22Rv1 (cell line): ENCODE data around the gene TCF12.
"Not testable (repeated sequence)": the region's sequence is repeated elsewhere in the genome, so short reads cannot be mapped to it uniquely, and the experiment has no call there.

Experiments
- H3K27ac ChIP-seq: fragments of 450-650 bp; 2 replicates; pipeline ENCODE4 v1.5.1; 2017
- ZFX ChIP-seq: fragments of 450-650 bp; IDR thresholded peaks from 2 replicates; pipeline ENCODE4 v1.6.1; 2017; ENCODE audit warnings: antibody characterized with exemption, borderline replicate concordance
- TF ChIP-seq, protein P1 (sequence below): fragments of 450-650 bp; IDR thresholded peaks from 2 replicates; pipeline ENCODE4 v1.5.1; 2017; ENCODE audit warnings: mild to moderate bottlenecking

Gene TCF12

GRCh38 chr15:56927816-56928215 is 9.4 kb downstream of the TCF12 start:
- TF ChIP-seq, protein P1, sequence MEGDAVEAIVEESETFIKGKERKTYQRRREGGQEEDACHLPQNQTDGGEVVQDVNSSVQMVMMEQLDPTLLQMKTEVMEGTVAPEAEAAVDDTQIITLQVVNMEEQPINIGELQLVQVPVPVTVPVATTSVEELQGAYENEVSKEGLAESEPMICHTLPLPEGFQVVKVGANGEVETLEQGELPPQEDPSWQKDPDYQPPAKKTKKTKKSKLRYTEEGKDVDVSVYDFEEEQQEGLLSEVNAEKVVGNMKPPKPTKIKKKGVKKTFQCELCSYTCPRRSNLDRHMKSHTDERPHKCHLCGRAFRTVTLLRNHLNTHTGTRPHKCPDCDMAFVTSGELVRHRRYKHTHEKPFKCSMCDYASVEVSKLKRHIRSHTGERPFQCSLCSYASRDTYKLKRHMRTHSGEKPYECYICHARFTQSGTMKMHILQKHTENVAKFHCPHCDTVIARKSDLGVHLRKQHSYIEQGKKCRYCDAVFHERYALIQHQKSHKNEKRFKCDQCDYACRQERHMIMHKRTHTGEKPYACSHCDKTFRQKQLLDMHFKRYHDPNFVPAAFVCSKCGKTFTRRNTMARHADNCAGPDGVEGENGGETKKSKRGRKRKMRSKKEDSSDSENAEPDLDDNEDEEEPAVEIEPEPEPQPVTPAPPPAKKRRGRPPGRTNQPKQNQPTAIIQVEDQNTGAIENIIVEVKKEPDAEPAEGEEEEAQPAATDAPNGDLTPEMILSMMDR, result no peak
- no peak for TF ChIP-seq ZFX
- no peak overlapping the region for H3K27ac ChIP-seq

- TF ChIP-seq, protein P1, result no peak
- TF ChIP-seq ZFX, result no peak
- H3K27ac ChIP-seq, result no peak overlapping the region
These were observed 11.0 kb downstream of the TCF12 start for GRCh38 chr15:56929399-56929798.

GRCh38 chr15:56929933-56930332 is 11.5 kb downstream of the TCF12 start:
- TF ChIP-seq, protein P1, result no peak
- TF ChIP-seq ZFX, result no peak
- H3K27ac ChIP-seq, result no peak overlapping the region

GRCh38 chr15:56930669-56931313 is 12.3 kb downstream of the TCF12 start:
- no peak overlapping the region for H3K27ac ChIP-seq

GRCh38 chr15:56931639-56932508 is 13.4 kb downstream of the TCF12 start:
- TF ChIP-seq, protein P1, result no peak
- no peak for TF ChIP-seq ZFX
- H3K27ac ChIP-seq, result no peak overlapping the region

More at GRCh38 chr15:56930669-56931313, 12.3 kb downstream of the TCF12 start:
- TF ChIP-seq ZFX, result no peak
- TF ChIP-seq, protein P1, result no peak

GRCh38 chr15:56932509-56932868 is 14.0 kb downstream of the TCF12 start:
- not testable (repeated sequence) for H3K27ac ChIP-seq

GRCh38 chr15:56933410-56933809 is 15.0 kb downstream of the TCF12 start:
- no peak overlapping the region for H3K27ac ChIP-seq
- TF ChIP-seq ZFX, result no peak
- TF ChIP-seq, protein P1, result no peak
